NCI-H1417 (cell line): Measurements from ENCODE around the gene HID1.

ENCODE experiments used
- DNase-seq, 3 experiments: peaks; one replicate each; lab custom pipeline; 2025; lab: John Stamatoyannopoulos, UW

HID1 gene

GRCh38 chr17:74947041-74947754 is 25.4 kb downstream of the HID1 start:
- no peak for DNase-seq

GRCh38 chr17:74946641-74947040 is 25.9 kb downstream of the HID1 start:
- DNase-seq, result no peak

GRCh38 chr17:74945543-74945942 is 27.0 kb downstream of the HID1 start:
- no peak for DNase-seq

GRCh38 chr17:74943808-74944522 is 28.6 kb downstream of the HID1 start:
- no peak for DNase-seq

GRCh38 chr17:74941128-74941725 is 31.3 kb downstream of the HID1 start:
- DNase-seq, result no peak

GRCh38 chr17:74939534-74939933 is 33.0 kb downstream of the HID1 start:
- DNase-seq, result no peak

- DNase-seq, result no peak
These were observed 34.2 kb downstream of the HID1 start for GRCh38 chr17:74938194-74938950.

GRCh38 chr17:74937064-74938051 is 35.2 kb downstream of the HID1 start:
- no peak for DNase-seq

GRCh38 chr17:74936470-74936799 is 36.1 kb downstream of the HID1 start:
- no peak for DNase-seq

GRCh38 chr17:74935585-74936469 is 36.7 kb downstream of the HID1 start, which contains the start of gene OTOP3:
TSS of gene OTOP3 (plus strand) at chr17:74935898. CDS start at chr17:74935922, 24 bp downstream.
- peak in 2 of 3 experiments; percentile 72 to 81 for DNase-seq

- no peak for DNase-seq
These were observed 37.5 kb downstream of the HID1 start for GRCh38 chr17:74935048-74935447.

- DNase-seq, result no peak
These were observed 42.0 kb downstream of the HID1 start for GRCh38 chr17:74930535-74931036.

GRCh38 chr17:74928786-74929185 is 43.8 kb downstream of the HID1 start:
- no peak for DNase-seq

- no peak for DNase-seq
These were observed 47.3 kb downstream of the HID1 start for GRCh38 chr17:74925242-74925641.

- DNase-seq, result peak in 2 of 3 experiments; percentile 56
These were observed 48.2 kb downstream of the HID1 start, which contains the start of gene OTOP2 for GRCh38 chr17:74924250-74924948. TSS of gene OTOP2 (plus strand) at chr17:74924273. CDS start at chr17:74924633, 360 bp downstream.

GRCh38 chr17:74923538-74924249 is 48.9 kb downstream of the HID1 start:
- DNase-seq, result peak; percentile 36 to 64 (median 63)

GRCh38 chr17:74922694-74923537 is 49.6 kb downstream of the HID1 start, which contains the start of gene USH1G:
TSS of gene USH1G (minus strand) at chr17:74923255. CDS start at chr17:74923073, 182 bp downstream.
- DNase-seq, result peak in 2 of 3 experiments; percentile 63 to 64
